ENCODE results near the gene FAM20C.

Gene FAM20C

DNA sequence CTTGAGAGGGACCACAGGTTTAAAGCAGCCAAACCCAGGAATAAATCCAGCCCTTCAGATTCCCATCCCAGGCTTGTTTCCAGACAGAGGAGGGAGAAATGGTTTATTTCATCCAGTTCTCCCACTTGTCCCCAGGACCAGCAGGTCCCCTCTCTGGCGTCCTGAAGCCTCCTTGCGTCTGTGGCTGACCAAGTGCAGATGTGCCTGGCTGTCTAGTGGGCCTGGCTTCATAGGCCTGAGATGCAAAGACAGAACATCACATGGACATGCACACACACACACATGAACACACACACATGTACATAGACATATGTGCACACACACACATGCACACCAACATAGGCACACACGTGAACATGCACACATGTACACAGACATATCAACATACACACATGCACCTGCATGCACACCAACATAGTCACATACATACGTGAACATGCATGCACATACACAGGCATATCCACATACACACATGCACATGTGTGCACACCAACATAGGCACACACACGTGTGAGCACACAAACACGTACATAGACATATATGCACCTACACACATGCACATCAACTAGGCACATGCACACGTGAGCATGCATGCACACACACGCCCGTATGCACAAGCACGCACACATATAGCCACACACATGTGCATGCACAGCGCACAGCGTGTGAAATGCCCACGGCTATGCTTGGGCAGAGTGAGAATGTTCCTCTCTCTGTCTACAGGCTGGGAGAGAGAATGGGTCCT, 108.3 kb downstream of the FAM20C start:
- DNase-seq (ENCODE audit: low read depth in 2 of 2, low spot score in 1 of 2): no peak

DNA sequence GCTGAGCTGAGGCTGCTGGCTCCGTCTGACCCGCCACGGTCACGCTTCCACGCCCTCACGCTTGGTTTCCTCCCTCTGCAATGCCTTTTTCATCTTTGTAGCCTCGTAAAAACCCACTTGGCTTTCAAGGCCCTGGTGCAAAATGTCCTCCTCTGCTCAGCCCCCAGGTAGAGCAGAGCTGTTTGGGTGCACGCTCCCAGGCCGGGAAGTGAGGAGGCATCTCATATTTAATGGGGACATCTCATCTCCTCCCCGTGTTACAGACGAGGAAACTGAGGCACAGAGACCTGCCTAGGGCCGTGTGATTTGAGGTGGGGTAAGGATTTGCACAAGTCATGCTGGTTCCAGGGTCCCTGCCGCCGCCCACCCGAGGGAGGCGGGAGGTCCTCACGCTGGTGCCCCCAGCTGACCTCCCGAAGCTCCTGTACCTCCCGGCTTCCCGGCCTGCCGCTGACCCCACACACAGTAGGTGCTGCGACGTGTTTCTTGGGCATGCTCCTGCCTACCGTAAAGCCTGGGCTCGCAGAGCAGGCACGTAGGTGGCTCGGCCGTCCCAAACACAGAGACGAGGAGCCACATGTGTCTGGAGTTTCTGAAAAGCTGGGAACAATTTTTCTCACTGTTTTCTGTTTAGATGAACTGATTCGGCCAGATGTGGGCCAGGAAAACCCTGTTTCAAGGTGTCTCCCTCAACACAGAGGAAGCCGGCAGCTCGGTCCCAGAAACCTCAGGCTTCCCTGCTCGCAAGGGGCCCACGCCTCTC, 109.1 kb downstream of the FAM20C start:
- no peak for DNase-seq (ENCODE audit: low read depth in 2 of 2, low spot score in 1 of 2)

DNA sequence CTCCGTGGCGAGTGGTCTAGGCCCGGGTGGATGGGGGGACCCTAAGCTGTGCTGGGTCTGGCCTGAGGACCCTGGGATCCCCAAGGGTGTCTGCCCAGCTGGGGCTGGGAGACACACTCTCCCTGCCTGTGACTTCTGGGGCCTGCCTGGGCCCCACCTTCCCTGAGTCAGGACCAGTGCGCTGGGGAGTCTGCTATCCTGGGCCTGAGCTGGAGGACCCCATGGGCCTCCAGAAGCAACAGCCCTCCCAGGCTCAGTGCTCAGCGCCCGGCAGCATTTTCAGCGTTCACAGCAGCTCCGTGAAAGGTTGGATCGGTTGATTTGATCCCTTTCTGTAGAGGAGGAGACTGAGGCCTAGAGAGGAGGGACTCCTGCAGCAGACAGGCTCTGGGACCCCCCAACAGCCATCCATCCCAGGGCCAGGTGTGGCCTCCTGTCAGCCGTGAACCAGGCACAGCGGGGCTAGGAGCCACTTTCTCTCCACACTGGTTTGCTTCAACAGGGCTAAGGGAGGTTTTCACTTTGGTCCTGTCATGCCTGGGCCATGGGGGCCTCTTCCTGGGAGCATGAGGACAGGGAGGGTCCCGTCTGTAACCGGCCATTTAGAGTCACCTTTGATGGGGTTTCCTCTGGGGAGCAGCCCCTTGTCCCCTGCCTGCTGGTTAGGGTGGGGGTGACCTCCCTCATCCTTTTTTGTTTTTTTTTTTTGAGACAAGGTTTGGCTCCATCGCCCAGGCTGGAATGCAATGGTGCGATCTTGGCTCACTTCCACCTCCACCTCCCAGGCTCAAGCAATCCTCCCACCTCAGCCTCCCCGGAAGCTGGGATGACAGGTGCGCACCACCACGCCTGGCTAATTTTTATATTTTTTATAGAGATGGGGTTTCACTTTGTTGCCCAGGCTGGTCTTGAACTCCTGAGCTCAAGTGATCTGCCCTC, 110.0 kb downstream of the FAM20C start:
- DNase-seq (ENCODE audit: low read depth in 2 of 2, low spot score in 1 of 2): no peak

DNA sequence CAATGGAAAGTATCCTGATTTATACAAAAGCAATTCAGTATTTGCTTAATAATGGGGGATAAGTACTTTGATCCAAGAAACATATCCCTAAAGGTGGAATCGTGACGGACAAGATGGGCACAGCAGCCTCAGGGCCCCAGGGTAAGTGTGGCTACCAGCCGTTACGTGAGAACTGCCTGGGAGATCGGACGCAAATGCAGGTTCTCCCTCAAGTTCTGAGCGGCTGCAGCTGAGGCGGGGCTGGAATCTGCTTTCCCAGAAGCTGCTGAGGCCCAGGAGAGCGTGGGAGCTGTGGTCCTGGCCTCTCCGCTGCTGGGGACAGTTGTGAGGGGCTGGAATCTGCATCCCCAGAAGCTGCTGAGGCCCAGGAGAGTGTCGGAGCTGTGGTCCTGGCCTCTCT, 111.1 kb downstream of the FAM20C start:
- no peak for DNase-seq (ENCODE audit: low read depth in 2 of 2, low spot score in 1 of 2)

DNA sequence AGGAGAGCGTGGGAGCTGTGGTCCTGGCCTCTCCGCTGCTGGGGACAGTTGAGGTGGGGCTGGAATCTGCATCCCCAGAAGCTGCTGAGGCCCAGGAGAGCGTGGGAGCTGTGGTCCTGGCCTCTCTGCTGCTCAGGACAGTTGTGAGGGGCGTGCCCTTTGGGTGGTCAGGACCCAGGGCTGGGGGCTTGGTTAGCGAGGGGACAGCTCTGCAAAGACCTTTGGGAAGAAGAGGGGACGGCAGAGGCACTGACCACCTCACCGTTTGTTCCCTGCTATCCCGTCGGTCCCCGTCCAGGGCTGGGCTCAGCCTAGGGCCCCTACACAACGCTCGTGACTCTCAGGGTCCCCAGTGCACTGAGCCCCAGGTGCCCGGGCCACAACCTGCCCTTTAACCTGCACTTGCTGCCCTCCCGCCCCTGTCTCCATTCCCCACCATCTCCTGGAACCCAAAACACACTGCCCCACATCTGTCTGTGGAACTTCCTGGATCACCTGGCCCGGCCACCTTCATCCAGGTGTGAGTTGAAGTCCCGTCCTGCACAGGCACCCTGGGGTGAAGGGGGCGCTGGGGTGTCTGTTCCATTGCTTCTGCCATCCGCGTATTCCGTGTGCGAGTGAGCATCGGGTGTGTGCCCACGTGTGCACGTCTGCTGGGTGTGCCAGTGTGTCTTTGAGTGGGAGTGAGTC, 111.7 kb downstream of the FAM20C start:
- no peak for DNase-seq (ENCODE audit: low read depth in 2 of 2, low spot score in 1 of 2)

DNA sequence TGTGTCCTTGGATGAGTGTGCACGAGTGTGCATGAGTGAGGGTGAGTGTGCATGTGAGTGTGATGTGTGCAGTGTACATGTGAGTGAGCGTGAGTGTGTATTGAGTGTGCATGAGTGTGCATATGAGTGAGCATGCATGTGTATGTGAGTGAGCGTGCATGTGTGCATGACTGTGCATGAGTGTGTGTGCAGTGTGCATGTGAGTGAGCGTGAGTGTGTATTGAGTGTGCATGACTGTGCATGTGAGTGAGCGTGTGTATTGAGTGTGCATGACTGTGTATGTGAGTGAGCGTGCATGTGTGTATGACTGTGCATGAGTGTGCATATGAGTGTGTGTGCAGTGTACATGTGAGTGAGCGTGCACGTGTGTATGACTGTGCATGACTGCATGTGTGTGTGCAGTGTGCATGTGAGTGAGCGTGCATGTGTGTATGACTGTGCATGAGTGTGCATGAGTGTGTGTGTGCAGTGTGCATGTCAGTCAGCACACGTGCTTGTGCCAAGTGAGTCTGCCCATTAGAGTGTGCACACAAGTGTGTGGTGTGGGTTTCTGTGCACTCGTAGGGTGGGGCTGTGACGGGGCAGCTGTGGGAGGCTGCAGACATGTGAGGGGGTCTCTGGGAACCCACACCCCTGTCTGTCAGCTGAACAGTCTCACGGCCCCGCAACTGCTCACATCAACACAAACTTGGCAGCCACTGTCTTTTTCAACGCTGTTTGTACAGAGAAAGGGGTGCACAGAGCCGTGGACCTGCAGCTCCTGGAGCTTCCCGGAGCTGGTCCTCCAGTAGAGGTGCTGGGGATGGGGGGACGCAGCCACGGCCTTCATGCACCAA, 112.4 kb downstream of the FAM20C start:
- DNase-seq (ENCODE audit: low read depth in 2 of 2, low spot score in 1 of 2): no peak

DNA sequence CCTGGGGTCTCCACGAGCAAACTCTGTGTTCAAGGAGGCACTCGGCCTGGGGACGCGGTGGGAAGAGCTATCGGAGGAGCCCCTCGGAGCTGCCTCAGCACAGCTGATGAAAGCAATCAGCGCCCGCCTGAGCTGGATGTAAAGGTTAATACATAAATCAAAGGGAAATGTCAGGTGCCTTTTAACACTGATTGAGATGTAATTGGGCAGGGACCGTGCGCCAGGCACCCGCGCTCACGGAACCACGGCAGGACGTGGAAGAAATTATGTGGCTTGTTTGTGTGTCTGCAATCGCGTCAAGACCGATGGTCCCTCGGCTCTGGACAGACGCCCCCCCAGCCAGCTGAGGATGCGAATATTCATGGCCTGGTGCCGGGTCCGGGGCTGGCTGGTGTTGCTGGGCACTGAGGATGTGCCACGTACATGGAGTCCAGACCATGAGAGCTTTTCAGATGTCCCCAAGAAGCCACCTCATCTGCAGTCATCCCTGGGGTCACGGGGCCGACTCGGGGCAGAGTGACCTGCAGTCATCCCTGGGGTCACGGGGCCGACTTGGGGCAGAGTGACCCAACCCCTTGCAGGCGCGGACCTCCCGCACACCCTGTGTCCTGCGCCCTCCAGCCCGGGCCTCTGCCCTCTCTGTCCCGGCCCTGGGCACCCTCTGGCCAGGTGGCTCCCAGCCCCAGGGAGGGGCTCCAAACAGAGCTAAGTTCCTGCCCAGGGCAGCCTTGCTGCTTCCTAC, 113.2 kb downstream of the FAM20C start:
- DNase-seq (ENCODE audit: low read depth in 2 of 2, low spot score in 1 of 2): no peak

DNA sequence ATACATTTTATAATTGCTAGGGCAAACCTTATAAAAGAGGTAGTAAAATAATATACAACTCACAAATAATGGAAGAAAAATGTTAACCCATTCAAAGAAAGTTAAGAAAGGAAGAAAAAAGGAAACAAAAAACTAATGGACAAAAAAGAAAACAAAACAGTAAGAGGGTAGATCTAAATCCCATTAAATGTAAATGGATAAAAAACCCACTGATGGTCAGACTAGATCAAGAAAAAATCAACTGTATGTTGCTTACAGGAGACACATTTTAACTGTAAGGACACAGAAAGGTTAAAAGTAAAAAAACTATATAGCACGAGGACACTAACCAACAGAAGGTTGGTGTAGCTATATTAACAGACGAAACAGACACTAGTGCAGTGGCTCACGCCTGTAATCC, 115.6 kb downstream of the FAM20C start:
- no peak for DNase-seq (ENCODE audit: low read depth in 2 of 2, low spot score in 1 of 2)

DNA sequence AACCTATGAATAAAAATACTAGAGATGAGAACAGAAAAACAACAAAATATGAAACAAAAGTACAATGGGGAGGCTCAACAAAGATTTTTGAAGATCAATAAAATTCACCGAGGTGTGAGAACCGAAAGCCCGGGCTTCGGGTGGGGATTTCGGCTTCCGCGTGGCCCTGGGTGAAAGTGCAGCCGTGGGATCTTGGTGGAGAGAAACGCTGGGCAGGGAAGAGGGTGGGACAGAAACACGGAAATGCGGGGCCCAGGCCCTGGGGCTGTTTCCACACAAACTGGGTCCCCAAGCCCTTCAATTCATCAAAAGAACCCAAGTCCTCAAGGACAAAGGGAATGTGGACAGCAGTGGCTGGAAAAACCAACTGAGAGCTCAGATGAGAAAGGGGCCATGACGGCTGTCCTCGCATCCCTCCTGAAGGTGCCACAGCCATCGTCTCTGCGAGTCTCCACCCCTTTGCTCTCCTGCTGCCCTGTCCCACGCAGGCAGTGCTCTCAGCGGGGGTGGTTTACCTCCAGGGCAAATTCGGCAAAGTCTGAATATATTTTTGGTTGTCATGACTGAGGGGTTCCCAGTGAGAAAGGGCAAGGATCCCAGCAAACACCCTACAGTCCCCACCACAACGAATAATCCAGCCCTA, 117.3 kb downstream of the FAM20C start:
- no peak for DNase-seq (ENCODE audit: low read depth in 2 of 2, low spot score in 1 of 2)
